Measurements from ENCODE around the gene CLDN2.

DNA sequence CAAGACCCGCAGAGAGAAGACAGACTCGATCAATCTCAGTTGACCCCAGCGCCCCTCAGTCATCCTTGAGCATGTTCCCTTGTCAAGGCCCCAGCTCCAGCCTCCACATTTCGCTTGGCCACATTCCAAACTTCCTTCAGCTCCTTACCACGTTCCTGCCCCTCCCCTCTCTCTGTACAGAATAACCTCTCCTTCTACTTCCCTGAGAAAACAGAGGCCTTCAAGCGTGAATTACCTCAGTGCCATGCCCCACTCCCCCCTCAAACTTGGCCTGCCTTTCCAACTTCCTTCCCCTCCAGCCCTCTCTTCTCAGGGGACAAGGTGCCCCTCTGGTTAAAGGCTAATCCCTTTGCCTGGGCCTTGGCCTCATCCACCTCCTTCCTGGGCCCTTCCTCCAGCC is 13.8 kb upstream of the CLDN2 start:
- TF ChIP-seq POLR2A (IDR thresholded peaks at IDR 0.05; ENCODE audit: low read length) = no peak
- TF ChIP-seq GATA1 (IDR thresholded peaks at IDR 0.05; ENCODE audit: low read depth, low read length) = no peak

Data from erythroblast (primary cell).